Measurements from ENCODE around the gene ARTN. TPM values are rescaled to one million over a fixed set of nuclear protein-coding genes. Genes with fewer than 3 reads are reported as not detected.

ARTN gene
- total RNA-seq, 1 experiment from 2014 or later = 10.6 TPM

DNA sequence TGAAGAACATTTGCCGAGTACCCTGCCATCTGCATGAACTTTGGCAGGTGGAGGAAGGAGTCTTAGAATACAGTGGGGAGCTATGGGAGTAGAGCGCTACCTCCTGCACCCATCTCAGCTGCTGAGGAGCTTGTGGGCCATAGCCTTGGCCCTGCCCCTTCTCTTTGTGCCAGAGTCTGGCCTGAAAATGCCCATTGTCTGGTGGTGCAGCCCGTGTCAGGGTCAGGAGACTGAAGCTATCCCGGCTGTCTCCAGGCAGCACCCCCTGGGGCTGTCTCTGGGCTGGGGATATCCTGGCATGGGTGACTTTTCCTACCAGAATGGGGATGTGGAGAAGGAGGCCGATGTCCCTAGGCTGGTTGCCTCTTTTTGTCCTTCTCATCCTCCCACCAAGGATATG, 20.4 kb downstream of the ARTN start:
- no peaks in the 10 kb centered on the region for H3K23me2 ChIP-seq (ENCODE audit: insufficient read length, low read depth, low read length, poor library complexity, severe bottlenecking)

More for the DNA sequence above, 20.4 kb downstream of the ARTN start:
- no CpG with 5 or more reads among the region's 5 CpGs for WGBS (ENCODE audit: extremely low coverage, insufficient read length, low lambda C conversion rate)
- Histone ChIP-seq H3K79me1 (ENCODE audit: insufficient read depth, low read depth, low read length, poor library complexity, severe bottlenecking) (no peaks in the 10 kb centered on the region), H2AFZ (ENCODE audit: low read length) (no peak overlapping the region), H3T11ph (ENCODE audit: low read length) (no peak overlapping the region), H4K91ac (ENCODE audit: insufficient read length, low read depth, low read length) (no peak overlapping the region), H2BK20ac (ENCODE audit: low read depth, low read length, poor library complexity, severe bottlenecking) (no peak overlapping the region), H3K79me2 (ENCODE audit: insufficient read depth, low read length) (no peaks in the 10 kb centered on the region), H3K4me1 (ENCODE audit: insufficient read depth, low read length) (no peaks in the 10 kb centered on the region), H3K23ac (ENCODE audit: insufficient read length, low read depth, low read length) (no peak overlapping the region), H3K4me2 (ENCODE audit: insufficient read depth, insufficient read length, low read length) (no peak overlapping the region), H4K8ac (replicated peaks; ENCODE audit: insufficient read length, low read depth, low read length) (no peak overlapping the region), H4K5ac (ENCODE audit: insufficient read length, low read depth, low read length) (no peak overlapping the region), H3K4ac (ENCODE audit: low read depth, low read length) (no peak overlapping the region), H2BK120ac (ENCODE audit: low read depth, low read length, poor library complexity, severe bottlenecking) (no peak overlapping the region), H3K18ac (ENCODE audit: insufficient read length, low read depth, low read length) (no peak overlapping the region), H3K14ac (ENCODE audit: insufficient read depth, low read length) (no peak overlapping the region), H2BK5ac (ENCODE audit: insufficient read length, low read length) (no peak overlapping the region), H3K9me3 (ENCODE audit: control insufficient read depth, low read depth, low read length) (no peaks in the 10 kb centered on the region), H3K27me3 (ENCODE audit: insufficient read depth, low read length) (no peaks in the 10 kb centered on the region), H2AK5ac (ENCODE audit: insufficient read length, low read length) (no peak overlapping the region), H3K9ac (ENCODE audit: extremely low read depth, insufficient read length, low read length) (no peak overlapping the region), H4K20me1 (ENCODE audit: control insufficient read depth, insufficient read depth, insufficient read length) (no peaks in the 10 kb centered on the region), H3K56ac (ENCODE audit: insufficient read length, low read depth, low read length) (no peak overlapping the region), H2BK12ac (ENCODE audit: insufficient read length, low read depth, low read length) (no peak overlapping the region), H3K27ac (ENCODE audit: insufficient read length, low read depth, low read length) (no peak overlapping the region), H2BK15ac (ENCODE audit: low read depth, low read length) (no peak overlapping the region)
- TF ChIP-seq, protein P1, sequence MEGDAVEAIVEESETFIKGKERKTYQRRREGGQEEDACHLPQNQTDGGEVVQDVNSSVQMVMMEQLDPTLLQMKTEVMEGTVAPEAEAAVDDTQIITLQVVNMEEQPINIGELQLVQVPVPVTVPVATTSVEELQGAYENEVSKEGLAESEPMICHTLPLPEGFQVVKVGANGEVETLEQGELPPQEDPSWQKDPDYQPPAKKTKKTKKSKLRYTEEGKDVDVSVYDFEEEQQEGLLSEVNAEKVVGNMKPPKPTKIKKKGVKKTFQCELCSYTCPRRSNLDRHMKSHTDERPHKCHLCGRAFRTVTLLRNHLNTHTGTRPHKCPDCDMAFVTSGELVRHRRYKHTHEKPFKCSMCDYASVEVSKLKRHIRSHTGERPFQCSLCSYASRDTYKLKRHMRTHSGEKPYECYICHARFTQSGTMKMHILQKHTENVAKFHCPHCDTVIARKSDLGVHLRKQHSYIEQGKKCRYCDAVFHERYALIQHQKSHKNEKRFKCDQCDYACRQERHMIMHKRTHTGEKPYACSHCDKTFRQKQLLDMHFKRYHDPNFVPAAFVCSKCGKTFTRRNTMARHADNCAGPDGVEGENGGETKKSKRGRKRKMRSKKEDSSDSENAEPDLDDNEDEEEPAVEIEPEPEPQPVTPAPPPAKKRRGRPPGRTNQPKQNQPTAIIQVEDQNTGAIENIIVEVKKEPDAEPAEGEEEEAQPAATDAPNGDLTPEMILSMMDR (conservative IDR thresholded peaks at IDR 0.05) = no peak
- H3K9me3 Mint-ChIP-seq = no peaks in the 10 kb centered on the region
- DNase-seq = no peak
- no peaks in the 10 kb centered on the region for H3K27me3 Mint-ChIP-seq (ENCODE audit: low read depth)
- peaks cover 5 to 10% of the 10 kb centered on the region in 2 experiments for H3K4me1 Mint-ChIP-seq
- peaks cover 0 to 28% (median 19%) of the 10 kb centered on the region in 3 experiments; a peak in 5 of 7 replicates for H3K36me3 Mint-ChIP-seq (ENCODE audit: insufficient read depth in 1 of 3, low read depth in 3 of 3)
- no peak overlapping the region for H3K27ac Mint-ChIP-seq
- no peak overlapping the region for H3K4me3 Mint-ChIP-seq
